GM21515 (cell line): Measurements from ENCODE around the gene ACACB.

Experiments used
- ATAC-seq: cut with Tn5 transposase; IDR thresholded peaks from one replicate; pipeline ENCODE4 v1.9.1; 2021; ENCODE audit not compliant: unreplicated experiment

Gene ACACB

GRCh38 chr12:109109746-109110350 is 6.5 kb upstream of the ACACB start:
- no peak for ATAC-seq

- ATAC-seq = no peak
Observed at GRCh38 chr12:109110988-109111495, 5.3 kb upstream of the ACACB start.

- ATAC-seq = no peak
Observed at GRCh38 chr12:109112720-109113465, 3.5 kb upstream of the ACACB start.

- ATAC-seq = no peak
Observed at GRCh38 chr12:109113661-109114321, 2.6 kb upstream of the ACACB start.

- ATAC-seq = no peak
Observed at GRCh38 chr12:109114644-109115043, 1.7 kb upstream of the ACACB start.

- ATAC-seq = no peak
Observed at GRCh38 chr12:109115404-109115757, 1.0 kb upstream of the ACACB start.

- no peak for ATAC-seq
Observed at GRCh38 chr12:109116611-109116949, 193 bp downstream of the ACACB start.

GRCh38 chr12:109120095-109120494 is 3.7 kb downstream of the ACACB start:
- ATAC-seq = no peak

GRCh38 chr12:109120557-109120956 is 4.2 kb downstream of the ACACB start:
- ATAC-seq = no peak

GRCh38 chr12:109121346-109121880 is 5.0 kb downstream of the ACACB start:
- no peak for ATAC-seq

- ATAC-seq = no peak
Observed at GRCh38 chr12:109124878-109125648, 8.7 kb downstream of the ACACB start.

GRCh38 chr12:109125791-109126190 is 9.4 kb downstream of the ACACB start:
- no peak for ATAC-seq

GRCh38 chr12:109126784-109127183 is 10.4 kb downstream of the ACACB start:
- no peak for ATAC-seq

GRCh38 chr12:109127533-109128242 is 11.3 kb downstream of the ACACB start:
- no peak for ATAC-seq

GRCh38 chr12:109130297-109131153 is 14.1 kb downstream of the ACACB start:
- no peak for ATAC-seq

GRCh38 chr12:109131154-109132050 is 15.0 kb downstream of the ACACB start:
- no peak for ATAC-seq

GRCh38 chr12:109134186-109134917 is 18.0 kb downstream of the ACACB start:
- ATAC-seq = no peak

- ATAC-seq = no peak
Observed at GRCh38 chr12:109137055-109137454, 20.7 kb downstream of the ACACB start.
